HuH-7.5 (cell line): ENCODE data around the gene CCDC182.

Experiments
- DNase-seq: peaks from one replicate; pipeline ENCODE4 v3.0.0; 2011; ENCODE audit warnings: low spot score

Gene CCDC182

DNA sequence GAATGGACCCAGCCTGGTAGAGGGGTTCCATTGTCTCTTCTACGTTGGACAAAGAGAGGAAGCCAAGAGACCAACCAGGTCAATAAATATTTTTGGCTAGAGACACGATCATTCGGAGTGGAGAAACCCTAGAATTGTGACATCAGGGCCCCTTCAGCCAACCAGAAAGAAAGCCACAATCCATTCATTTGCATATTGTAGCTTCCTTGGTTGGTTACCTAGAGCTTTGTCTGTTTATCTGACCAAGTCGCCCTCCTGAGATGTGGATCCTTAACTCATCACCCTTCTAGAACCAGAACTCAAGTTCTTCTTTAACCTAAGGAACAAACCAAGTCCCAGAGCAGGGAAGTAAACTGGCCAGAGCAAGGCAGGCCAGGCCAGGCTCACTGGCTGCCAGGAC lies at the start of gene CCDC182:
TSS of gene CCDC182 (minus strand) at position 58 of the 400 bp plus-strand sequence. CDS start at position 31, 27 bp downstream.
- DNase-seq: no peak

DNA sequence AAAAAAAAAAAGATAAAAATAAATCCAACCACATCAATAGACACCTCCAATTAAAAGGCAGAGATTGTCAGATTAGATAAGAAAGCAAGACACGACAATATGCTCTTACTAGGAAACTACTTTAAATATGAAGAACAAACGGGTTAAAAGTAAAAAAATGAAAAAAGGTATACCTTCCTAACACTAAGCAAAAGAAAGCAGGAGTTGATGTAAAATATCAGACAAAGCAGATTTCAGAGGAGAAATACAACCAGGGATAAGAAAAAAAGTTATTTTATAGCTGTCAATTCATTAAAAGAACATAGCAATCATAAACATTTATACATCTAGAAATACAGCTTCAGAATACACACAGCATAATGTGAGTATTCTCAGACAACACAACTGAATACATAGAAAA lies 49.7 kb upstream of the CCDC182 start:
- no peak for DNase-seq

DNA sequence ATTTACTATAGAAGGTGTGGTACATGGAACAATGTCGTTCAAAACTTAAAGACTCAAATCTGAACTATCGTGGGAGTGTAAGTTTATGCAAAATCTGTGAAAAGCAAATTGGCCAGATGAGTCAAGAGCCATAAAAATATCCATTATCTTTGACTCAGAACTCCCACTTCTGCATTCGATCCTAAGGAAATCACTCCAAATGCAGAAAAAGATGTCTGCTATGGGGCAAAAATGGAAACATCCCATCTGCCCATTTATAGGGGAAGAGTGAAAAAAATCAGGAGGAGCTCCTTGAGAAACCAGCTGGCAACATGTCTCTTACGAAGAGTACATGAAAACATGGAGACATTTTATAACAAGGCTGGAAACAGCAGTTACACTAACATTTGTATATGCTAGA lies 43.6 kb upstream of the CCDC182 start:
- DNase-seq: no peak

DNA sequence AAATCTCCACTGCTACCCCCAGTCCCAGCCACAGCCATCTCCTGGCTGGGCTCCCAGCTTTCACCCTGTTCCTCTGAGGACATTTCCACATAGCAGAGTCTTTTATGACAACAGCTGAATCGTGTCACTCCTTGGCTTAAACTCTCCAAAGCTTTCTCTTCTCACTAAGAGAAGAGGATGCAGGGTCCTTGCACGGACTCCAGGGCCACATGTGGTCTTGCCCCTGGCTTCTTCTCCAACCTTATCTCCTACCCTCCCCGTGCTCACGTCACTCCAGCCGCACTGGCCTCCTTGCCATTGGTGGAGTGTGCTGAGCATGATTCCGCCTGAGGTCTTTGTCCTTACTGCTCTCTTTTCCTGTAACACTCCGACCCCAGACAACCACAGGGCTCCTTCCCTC lies 39.9 kb upstream of the CCDC182 start:
- DNase-seq: no peak

DNA sequence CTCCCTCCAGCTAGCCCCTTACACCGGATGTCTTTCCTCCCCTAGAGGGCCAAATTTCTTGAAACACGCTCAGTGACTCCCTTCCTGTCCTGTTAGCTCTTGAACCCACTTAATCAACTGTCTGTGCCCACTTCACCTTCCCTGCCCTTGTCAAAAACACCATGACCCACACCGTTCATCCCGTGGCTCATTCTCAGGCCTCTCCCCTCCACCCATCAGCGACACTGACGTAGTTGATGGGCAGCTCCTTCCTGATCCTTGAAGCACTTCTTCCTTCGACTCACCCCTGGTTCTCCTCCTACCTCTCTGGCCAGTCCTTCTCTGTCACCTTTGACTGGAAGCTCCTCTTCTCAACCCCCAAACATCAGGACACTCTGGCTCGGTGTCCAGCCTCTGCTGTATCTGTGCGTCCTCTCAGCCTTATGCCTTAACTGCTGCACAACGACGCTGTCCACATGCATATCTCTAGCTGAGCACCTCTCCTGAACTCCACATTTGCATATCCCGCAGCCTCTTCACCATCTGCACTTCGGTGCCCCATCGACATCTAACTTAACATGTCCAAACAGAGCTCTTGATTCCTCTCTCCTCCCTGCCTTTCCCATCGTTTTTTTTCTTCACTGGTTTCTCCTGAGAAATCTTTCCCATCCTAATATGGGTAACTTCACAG lies 39.3 kb upstream of the CCDC182 start:
- no peak for DNase-seq

DNA sequence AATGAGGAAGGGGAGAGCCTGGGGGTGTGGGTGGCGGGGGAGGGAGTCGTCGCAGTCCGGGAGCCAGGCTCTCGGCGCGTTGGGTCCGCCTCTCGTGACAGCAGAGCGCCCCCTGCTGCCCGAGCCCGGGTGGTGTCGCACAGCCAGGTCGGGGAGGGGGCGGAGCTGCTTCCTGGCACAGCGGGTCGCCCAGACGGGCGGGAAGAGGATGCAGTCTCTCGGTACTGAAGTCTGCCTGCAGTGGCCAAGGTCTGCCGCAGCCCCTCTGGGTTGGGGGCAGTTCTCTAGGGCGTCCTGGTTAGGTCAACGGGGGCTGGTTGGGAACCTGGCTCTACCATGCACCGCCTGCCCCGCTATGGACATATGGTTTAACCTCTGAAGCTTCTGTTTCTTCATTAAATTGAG lies 38.2 kb upstream of the CCDC182 start:
- peak; percentile 73 for DNase-seq

DNA sequence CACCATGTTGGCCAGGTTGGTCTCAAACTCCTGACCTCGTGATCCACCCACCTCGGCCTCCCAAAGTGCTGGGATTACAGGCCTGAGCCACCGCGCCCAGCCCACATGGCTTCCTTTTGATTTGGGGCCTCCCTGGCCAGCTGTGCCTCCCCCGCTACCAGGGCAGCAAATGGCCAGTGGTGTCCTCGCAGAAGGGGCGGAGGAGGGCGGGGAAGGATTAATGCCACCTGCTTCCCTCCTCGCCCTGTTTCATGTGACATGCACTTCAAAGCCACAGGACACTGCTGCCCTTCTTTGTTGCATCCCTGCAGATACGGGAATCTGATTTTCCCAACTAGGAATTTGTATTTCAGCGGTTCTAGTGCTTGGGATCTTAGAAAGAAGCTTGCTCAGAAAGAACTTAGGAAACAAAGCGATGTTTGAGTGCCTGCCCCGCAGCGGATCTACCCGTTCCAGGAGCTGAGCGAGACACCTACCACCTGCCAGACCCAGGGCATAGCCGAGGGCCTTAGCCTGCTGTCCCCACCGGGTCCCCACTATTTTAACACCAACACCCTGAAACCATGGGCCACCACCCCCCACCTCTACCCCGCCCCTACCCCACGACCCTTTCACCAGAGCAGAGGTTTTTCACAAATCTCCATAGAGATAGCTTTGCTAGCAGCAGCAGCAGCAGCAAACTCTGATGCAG lies 37.7 kb upstream of the CCDC182 start:
- no peak for DNase-seq

DNA sequence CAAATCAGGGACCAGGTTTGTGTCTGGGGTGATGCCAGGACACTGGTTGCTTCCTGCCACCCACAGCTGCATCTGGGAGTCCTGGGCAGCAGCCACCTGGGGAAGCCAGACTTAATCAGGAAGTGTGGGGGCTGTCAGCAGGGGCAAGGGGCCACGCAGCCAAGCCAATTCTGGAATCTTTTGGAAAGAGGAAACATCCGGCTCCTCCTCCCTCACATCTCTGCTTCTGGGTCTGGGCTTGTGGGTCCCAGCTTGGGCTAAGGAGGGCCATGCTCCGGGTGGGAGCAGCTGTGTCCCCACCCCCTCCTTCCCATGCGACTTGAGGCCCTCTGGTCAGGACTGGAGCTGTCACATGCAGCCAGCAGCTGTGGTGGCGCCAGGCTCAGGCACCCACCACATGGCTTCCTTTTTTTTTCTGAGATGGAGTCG lies 37.0 kb upstream of the CCDC182 start:
- no peak for DNase-seq

DNA sequence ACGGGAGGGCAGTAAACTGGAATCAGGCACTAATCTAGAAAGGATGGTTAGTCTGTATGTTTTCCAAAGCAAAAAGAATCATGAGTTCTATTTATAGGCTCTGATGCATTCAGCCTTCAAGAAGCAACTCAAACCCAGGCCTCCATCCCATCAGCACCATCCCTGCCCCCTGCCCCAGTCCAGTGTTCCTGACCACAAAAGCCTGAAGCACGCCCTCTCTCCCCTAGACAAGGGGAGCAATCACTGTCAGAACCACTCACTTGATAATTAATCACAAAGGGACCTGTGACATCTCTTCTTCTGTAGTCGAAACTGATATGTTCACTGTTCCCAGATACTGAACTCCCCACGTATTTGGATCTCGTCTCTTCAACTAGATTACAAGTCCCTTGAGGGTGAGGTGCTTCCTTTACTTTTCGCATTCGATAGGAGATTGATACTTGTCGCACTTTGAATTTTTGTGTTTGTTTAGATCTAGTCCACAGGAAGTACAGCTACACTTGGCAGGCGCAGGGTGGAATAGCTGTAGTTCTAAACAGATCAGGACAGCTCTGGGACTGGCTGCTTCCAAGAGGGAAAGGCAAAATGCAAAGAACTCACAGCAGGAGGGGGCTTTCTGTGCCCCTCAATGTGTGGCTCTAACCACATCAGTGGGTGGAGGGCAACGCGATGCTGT lies 36.4 kb upstream of the CCDC182 start:
- DNase-seq: no peak

DNA sequence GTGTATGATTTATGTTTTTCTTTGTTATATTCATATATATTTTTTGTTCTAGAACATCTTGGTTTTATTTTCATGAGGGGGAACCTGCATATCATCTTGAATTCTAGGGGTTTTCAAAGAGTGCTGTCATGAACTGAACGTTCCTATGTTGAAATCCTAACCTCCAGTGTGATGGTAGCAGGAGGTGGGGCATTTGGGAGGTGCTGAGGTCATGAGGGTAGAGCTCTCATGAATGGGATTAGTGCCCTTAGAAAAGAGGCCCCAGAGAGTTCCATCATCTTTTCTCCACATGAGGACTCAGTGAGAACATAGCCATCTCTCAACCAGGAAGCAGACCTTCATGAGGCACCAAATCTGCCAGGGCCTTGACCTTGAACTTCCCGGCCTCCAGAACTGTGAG lies 34.6 kb upstream of the CCDC182 start:
- DNase-seq: no peak

DNA sequence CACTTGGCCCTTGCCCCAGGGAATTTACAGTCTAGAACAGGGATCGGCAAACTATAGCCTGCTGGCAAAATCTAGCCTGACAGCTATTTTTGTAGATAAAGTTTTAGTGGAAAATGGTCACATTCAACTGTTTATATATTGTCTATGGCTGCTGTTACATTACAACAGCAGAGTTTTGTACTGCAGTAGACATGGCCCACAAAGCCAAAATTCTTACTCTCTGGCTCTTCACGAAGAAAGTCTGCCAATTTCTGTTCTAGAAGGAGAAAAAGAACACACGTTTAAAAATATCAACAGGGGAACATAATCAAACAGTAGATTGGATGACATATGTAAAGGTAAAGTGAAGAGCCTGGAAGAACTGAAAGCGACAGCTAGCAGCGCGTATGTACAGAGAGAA lies 33.2 kb upstream of the CCDC182 start:
- DNase-seq: no peak

DNA sequence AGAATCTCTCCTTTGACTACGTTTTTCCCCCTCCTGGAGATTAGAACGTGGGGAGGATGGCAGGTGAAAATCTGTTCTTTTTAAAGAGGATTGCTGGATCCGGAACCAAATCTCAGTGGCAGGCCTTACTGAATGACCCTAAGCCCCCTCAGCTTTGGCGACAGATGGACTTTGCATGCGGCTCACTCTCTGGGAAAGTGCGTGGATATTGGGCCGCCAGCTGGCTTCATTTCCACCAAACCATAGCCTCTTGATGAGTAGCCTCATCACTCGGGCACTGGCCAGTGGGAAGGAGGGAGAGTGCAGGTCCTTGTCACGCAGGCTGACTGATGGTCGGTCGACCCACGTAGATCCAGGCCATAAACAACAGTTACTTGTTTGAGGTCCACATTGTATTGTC lies 31.3 kb upstream of the CCDC182 start:
- no peak for DNase-seq

DNA sequence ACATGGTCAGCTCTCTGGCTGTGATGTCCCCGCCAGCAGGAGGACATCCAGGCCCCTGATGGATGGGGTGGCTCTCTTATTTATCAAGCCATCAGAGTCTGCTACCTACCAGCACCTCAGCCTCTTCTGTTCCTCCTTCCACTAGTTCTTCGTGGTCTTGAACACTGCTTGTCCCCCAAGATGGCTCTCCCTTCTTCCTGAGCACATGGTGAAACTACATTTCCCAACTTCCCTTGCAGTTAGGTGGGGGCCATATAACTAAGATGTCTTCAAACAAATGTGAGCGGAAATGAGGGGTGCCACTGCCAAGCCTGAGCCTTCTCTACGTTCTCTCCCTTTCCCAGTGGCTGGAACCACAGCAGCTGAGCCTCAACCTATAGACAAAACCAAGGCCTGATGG lies 29.8 kb upstream of the CCDC182 start:
- no peak for DNase-seq

DNA sequence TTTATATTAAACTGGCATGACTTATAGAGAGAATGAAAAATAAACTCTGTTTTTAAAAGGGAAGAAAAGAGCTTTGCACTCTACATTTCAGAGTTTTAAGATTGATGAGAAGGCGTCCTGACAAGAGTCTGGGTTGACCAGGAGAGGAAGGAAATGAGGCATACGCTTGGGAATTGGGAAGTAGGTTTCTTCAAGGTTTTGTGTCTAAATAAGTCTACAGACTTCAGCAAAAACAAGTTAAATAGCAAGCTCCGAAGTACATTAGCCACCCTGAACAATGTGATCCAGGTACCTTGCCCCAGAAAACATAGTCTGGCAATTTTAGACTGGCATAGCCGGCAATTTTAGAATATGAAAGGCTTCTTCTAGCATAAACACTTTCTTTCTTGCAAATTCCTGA lies 28.5 kb upstream of the CCDC182 start:
- no peak for DNase-seq

DNA sequence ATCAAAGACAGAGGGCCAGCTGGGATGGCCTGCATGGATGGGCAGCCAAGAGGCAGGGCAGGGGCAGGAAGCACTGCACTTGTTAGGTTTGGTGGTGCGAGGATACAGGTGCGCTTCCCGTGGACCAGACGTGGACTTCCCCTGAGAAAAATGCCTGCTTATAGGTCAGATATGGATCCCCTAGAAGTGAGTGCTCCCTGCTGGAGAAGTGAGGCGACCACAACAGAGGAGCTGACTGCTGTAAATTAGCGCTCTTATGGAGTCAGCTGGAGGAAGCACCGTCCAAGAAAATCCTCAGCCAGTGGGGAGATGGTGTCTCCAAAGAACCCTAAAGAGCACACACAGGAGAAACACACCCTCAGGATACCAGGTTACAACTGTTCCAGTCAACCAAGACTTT lies 27.7 kb upstream of the CCDC182 start:
- no peak for DNase-seq

DNA sequence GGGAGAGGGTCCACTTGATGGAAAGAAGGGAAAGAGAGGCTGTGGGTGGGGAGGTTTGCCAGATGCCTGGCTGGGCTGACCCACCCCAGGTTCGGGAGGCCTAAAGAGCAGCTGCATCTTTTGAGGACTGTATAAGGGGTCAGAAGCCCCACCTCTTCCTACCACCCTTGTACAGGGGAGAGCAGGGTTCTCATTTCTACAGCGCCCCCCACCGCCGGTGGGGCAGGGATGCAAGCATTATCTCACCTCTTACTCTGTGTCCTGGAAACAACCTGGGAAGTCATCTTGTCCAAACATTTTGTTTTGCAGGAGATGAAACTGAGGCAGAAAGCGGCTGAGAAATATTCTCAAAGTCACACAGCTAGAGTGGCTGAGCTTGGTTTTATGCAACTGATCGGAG lies 22.5 kb upstream of the CCDC182 start:
- DNase-seq: no peak

DNA sequence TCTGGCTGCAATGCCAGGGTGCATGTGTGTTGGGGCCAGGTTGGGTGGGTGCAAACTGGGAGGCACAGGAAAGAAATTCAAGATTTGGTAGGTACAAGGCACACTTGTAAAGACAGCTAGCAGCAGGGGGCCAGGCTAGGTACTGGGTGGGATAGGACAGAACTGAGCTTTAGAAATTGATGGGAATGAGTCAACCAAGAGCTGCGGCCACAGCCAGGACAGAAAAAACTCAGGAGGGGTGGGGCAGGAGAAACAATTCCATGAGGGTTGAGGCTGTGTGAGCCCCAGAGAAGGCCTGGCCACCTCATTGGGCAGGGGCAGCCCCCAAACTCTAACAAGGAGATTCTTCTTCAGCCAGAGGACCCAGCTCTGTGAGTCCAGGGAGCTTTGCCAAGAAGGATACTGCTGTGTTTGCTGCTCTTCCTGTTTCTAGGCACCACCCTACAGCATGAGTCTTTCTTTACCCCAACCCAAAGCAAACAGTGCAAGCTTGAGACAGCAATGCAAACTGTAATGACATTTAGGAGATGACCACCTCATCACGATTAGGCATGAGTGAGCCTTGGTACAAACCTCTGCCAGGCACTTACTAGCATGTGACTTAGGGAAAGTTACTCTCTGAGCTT lies 21.3 kb upstream of the CCDC182 start:
- DNase-seq: no peak

DNA sequence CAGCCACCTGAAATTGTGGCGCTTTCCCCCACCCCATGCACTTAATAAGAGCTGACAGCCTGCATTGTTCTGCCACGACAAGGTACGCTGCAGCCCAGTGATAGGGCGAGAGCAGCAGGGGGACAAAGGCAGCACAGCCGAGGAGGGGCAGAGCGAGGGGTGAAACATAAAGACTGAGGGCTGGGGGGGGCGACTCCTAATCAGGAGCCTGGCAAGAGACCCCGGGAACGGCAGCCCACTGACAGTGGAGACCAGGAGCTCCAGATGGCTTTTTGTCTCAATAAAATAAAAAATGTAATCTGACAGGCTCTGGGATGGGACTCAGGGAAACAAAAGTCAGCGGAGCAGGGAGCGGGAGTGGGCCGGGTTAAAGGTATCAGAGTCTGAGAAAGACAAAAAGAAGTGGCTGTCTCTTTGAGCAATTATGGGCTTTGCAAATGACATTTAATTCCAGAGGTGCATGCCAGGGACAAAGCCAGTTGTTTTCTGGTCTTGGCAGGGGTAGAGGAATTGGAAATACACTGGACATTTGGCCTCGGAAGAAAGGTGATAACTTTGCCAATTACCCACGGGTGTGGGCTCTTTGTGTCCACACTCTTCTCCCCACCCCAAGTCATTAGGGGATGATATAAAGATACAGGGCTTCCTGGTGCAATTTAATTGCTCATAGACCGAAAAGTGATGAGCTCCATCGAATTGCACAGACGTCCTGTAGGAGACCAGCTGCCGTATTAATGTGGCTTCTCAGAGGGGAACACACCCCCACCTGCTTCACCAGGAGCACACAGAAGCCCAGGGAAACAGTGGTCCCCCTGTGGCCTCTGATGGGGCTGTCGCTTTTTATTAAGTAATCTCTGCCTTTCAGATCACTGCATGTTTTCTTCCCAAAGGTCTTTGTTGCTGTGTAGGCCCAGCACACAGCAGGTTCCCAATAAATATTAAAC lies 17.6 kb upstream of the CCDC182 start:
- DNase-seq: no peak

DNA sequence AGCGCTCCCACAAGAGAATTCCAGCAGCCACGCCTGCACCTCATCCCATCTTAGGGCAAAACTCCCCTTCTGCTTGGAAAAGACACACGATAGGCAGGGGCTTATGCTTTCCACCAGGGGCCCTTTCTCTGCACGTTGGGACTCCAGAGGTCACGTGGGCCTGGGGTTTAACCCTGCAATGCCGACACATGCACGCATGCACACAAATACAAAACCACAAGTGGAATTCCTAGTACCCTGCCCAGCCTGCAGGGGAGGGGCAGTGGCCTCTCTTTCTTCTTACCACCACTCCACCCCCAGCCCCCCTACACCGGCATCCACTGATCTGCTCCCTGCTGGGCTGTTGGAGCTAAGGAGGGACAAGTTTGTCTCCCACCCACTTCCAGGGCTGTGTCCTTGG lies 16.8 kb upstream of the CCDC182 start:
- DNase-seq: no peak

DNA sequence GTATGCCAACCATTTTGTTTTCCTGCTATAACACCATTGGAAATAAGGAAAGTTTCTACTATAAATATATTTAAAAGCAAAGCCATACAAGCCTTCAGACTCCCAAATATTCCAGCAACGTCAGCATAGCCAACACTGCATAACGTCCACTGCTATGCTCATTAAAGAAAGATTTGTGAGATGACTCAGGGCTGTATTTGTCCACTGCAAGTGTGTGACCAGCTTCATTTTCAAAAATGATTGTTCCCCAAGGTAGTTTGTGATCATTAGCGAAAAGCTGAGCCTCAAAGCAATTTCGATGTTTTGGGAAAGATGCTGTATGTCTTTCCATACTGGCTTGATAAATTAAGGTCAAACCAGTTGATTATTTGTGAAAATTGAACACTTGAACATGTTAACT lies 14.9 kb upstream of the CCDC182 start:
- no peak for DNase-seq

DNA sequence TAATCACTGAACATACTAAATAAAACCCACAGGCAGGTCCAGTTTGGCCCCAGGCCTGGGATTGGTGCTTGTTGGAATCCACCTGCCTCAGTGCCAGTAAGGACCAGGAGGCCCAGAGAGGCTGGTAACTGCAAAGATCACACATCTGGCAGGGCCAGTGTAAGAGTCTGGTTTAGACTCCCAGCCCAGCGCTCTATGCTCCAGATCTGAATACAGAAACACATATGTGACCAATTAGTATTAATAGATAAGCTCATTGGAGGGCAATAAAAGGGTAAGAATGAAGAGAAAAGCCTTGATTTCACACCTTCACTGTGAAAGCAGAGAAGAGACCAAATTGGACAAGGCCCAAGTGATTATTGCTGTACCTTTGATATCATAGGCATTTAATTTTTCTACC lies 13.6 kb upstream of the CCDC182 start:
- no peak for DNase-seq

DNA sequence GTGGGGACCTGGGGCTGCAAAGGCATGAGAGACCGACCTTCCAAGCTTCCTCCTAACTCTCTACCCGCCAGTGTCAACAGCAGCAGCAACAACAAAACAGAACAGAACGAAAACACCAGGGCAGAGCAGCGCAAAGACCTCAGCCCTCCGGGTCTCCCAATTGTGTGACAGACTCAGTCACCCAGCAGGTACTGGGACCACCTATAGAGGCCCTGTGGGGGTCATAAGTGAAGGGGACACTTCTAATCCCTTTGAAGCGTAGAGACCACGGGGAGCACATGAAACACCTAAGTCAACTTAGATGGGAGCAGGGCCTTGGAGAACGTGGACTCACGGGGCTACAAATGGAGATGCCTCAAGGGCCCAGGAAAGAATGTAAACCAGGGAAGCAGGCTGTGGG lies 12.6 kb upstream of the CCDC182 start:
- no peak for DNase-seq
